A673 (cell line): ENCODE measurements around the gene HMX1. TPM values are rescaled to one million over a fixed set of nuclear protein-coding genes. Genes with fewer than 3 reads are reported as not detected.
A peak's percentile ranks its signal among the peaks of the same experiment; 100 is the strongest.

ENCODE experiments used
- BruUV-seq: library from RNA; stranded (reverse); fragments of 400-500 nt; replicated peaks from 2 replicates; lab custom pipeline; 2021; lab: Mats Ljungman, UMichigan
- CTCF ChIA-PET: fragments of 300-600 bp; sonication (Branson Sonifier 250); formaldehyde crosslinking; loops from one replicate; lab custom pipeline; 2022; ENCODE audit warnings: antibody characterized with exemption; lab: Charles Lee
- POLR2A ChIA-PET: fragments of 300-600 bp; sonication (Branson Sonifier 250); formaldehyde crosslinking; loops from one replicate; lab custom pipeline; 2022; ENCODE audit warnings: antibody characterized with exemption; ENCODE audit not compliant: low non-redundant PET; lab: Charles Lee
- DNase-seq: peaks from one replicate; pipeline ENCODE4 v3.0.0-alpha.2; 2015; ENCODE audit warnings: low spot score
- H3K27ac ChIP-seq: fragments of 200-600 bp; sonication (generic); 2 replicates; pipeline ENCODE4 v1.5.1; 2016; ENCODE audit warnings: mixed run types, low read depth, mild to moderate bottlenecking, mixed read lengths, antibody characterized with exemption, low read length; ENCODE audit not compliant: poor library complexity, severe bottlenecking
- H3K27me3 ChIP-seq: fragments of 200-600 bp; sonication (generic); replicated peaks from 2 replicates; pipeline ENCODE4 v1.6.1; 2017; ENCODE audit warnings: mixed run types, low read depth, mild to moderate bottlenecking, mixed read lengths, antibody characterized with exemption, low read length; ENCODE audit not compliant: insufficient read depth, poor library complexity
- H3K36me3 ChIP-seq: fragments of 200-600 bp; sonication (generic); 2 replicates; pipeline ENCODE4 v1.6.1; 2016; ENCODE audit warnings: mixed run types, mild to moderate bottlenecking, mixed read lengths, antibody characterized with exemption, low read length; ENCODE audit not compliant: insufficient read depth, poor library complexity, severe bottlenecking
- H3K4me1 ChIP-seq: fragments of 200-600 bp; sonication (generic); 2 replicates; pipeline ENCODE4 v1.6.1; 2017; ENCODE audit warnings: mixed run types, mild to moderate bottlenecking, mixed read lengths, antibody characterized with exemption, low read length; ENCODE audit not compliant: insufficient read depth, poor library complexity, severe bottlenecking
- H3K4me3 ChIP-seq: fragments of 200-600 bp; sonication (generic); 2 replicates; pipeline ENCODE4 v1.5.1; 2016; ENCODE audit warnings: low read depth, mixed run types, mild to moderate bottlenecking, mixed read lengths, low read length; ENCODE audit not compliant: poor library complexity, severe bottlenecking
- H3K9me3 ChIP-seq: fragments of 200-600 bp; sonication (generic); 2 replicates; pipeline ENCODE4 v1.6.1; 2016; ENCODE audit warnings: mixed run types, low read depth, mild to moderate bottlenecking, mixed read lengths, antibody characterized with exemption, low read length; ENCODE audit not compliant: poor library complexity, severe bottlenecking
- EZH2 ChIP-seq: fragments of 200-600 bp; sonication (generic); IDR thresholded peaks from 2 replicates; pipeline ENCODE4 v1.6.1; 2017; ENCODE audit warnings: borderline replicate concordance, low read depth, mild to moderate bottlenecking, mixed read lengths, antibody characterized with exemption, low read length; ENCODE audit not compliant: poor library complexity, severe bottlenecking
- intact Hi-C: fragments of 100-400 bp; cut with micrococcal nuclease; formaldehyde crosslinking; loops from one replicate; pipeline ENCODE4 v1.10.0; 2022; ENCODE audit not compliant: unreplicated experiment
- total RNA-seq: library from RNA; stranded (reverse); gene quantifications from 2 replicates; pipeline ENCODE4 v1.2.3, GENCODE V29; 2021
- TF ChIP-seq, protein P1 (sequence below): fragments of 300-800, 200-600 bp; sonication (generic); conservative IDR thresholded peaks from 2 replicates; pipeline ENCODE4 v1.5.1; 2017; ENCODE audit warnings: low read depth, mild to moderate bottlenecking, antibody characterized with exemption, low read length, moderate library complexity, mixed read lengths

The HMX1 gene
- total RNA-seq, 1 experiment from 2014 or later: 0.26 TPM

DNA sequence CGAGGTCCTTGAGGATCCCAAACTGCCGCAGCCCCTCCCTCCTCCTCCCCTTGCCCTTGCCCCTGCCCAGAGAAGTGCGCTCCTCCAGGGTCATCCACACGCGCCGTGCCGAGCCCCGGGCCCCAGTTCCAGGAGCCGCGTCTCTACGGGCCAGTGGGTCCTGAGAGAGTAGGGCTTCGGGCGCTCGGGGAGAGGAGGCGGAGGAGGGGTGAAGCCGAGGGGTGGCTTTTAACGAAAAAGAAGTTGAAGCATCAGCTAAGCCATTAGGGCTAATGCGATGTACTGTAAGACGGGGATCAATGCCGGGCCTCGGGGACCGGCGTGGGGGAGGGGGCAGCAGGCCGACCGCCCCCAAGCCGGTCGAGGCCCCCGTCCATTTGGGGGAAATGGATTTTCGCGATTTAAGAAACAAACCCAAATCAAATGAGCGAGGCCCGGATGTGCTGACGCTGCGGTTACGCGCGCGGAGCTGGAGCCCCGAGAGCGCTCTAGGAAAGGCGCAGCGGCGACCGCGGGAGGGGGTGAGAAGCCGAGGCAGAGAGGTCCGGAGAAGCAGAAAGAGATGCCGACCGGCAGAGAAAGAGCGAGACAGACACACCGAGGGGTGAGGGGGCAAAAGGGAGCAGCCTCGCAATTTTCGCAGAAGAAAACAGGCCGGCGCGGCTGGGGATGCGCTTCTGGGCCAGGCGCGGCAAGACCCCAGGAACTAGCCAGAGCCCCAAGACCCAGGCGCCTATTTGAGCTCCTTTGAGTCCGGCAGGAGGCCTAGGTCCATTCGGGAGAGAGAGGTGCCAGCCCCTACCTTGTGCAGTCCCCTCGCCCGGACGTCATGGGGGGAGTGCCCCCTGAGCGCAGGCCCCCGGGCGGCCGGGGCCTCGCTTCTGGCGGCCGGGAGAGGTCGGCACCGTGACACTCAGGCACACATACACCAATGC is 13.6 kb downstream of the HMX1 start:
- Histone ChIP-seq H3K4me3 (peak overlapping the region; percentile 23), H3K27me3 (peaks cover 89% of the 10 kb centered on the region), H3K4me1 (no peaks in the 10 kb centered on the region), H3K36me3 (no peaks in the 10 kb centered on the region), H3K9me3 (no peaks in the 10 kb centered on the region), H3K27ac (no peak overlapping the region)
- no TSS peak for BruUV-seq
- ChIA-PET CTCF (interaction anchor here (0.6 to 1.0 kb wide), 2 partner anchors 170 to 238 kb away, joined by 4 to 6 read pairs; no protein-coding TSS in a partner anchor), POLR2A (no interaction called here)
- peak; percentile 28 for DNase-seq
- TF ChIP-seq, protein P1, sequence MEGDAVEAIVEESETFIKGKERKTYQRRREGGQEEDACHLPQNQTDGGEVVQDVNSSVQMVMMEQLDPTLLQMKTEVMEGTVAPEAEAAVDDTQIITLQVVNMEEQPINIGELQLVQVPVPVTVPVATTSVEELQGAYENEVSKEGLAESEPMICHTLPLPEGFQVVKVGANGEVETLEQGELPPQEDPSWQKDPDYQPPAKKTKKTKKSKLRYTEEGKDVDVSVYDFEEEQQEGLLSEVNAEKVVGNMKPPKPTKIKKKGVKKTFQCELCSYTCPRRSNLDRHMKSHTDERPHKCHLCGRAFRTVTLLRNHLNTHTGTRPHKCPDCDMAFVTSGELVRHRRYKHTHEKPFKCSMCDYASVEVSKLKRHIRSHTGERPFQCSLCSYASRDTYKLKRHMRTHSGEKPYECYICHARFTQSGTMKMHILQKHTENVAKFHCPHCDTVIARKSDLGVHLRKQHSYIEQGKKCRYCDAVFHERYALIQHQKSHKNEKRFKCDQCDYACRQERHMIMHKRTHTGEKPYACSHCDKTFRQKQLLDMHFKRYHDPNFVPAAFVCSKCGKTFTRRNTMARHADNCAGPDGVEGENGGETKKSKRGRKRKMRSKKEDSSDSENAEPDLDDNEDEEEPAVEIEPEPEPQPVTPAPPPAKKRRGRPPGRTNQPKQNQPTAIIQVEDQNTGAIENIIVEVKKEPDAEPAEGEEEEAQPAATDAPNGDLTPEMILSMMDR: no peak
- TF ChIP-seq EZH2: peak; percentile 89
- intact Hi-C loops: no loop called here

DNA sequence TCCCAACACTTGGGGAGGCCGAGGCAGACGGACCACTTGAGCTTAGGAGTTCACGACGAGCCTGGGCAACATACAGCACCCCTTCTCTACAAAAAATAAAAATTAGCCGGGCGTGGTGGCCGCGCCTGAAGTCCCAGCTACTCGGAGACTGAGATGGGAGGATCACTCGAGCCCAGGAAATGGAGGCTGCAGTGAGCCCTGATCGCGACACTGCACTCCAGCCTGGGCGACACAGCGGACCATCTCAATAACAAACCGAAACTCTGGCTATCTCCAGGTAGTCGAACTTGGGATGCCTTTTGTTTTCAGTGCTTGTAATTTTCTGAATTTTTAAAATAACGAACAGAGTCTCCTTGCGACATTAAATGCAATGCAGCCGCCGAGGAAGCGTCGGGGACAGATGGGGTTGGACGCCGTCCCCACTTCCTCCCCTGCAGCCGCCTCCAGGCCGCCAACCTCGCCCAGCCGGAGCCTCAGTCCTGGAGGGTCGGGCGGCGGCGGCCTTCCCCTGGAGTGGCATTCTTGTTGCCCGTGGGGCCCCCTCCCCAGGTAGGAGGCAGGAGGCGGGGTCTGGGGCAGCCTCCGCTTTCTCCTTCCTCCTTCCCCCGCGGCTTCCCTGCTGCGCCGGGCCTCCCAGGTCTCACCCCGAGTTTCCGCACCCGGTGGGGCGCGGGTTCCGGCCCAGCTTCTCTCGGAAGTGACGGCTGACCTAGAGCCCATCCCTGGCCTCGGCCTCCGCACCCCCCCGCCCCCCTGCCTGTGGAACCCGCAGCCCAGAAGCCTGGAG is 14.6 kb downstream of the HMX1 start:
- DNase-seq: no peak
- Histone ChIP-seq H3K27me3 (peaks cover 79% of the 10 kb centered on the region), H3K27ac (no peak overlapping the region), H3K36me3 (no peaks in the 10 kb centered on the region), H3K4me1 (no peaks in the 10 kb centered on the region), H3K4me3 (peak overlapping the region; percentile 23), H3K9me3 (no peaks in the 10 kb centered on the region)
- TF ChIP-seq, protein P1: no peak
- TF ChIP-seq EZH2: peak; percentile 0
- POLR2A ChIA-PET: no interaction called here
- no TSS peak for BruUV-seq
- intact Hi-C loops: no loop called here
- CTCF ChIA-PET: no interaction called here

DNA sequence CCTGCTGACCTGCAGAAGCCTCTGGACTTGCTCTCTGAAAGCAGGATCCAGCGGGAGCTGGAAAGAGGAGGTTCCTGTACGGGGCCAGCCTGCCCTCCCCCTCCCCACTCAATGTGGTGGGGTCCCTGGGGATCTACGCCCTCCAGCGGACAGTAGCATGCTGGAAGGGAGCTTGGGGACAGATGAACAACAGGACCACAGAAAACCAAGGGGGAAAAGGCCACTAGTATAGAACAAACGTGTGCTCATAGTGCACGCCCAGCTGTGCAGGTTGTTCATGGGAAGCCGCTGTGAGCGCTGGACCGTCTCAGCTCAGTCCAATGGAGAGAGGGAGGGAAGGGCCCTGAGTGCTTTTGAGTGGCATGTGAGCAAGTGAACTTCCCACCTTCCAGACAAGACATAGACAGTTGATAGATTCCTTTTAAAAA is 15.8 kb downstream of the HMX1 start:
- H3K4me3 ChIP-seq: no peak overlapping the region
- H3K36me3 ChIP-seq: no peaks in the 10 kb centered on the region
- H3K9me3 ChIP-seq: no peaks in the 10 kb centered on the region
- intact Hi-C loops: no loop called here
- H3K27me3 ChIP-seq: peaks cover 68% of the 10 kb centered on the region
- BruUV-seq: no TSS peak
- DNase-seq: no peak
- H3K27ac ChIP-seq: no peak overlapping the region
- H3K4me1 ChIP-seq: no peaks in the 10 kb centered on the region
- ChIA-PET CTCF (no interaction called here), POLR2A (no interaction called here)
- TF ChIP-seq, protein P1: no peak
- no peak for TF ChIP-seq EZH2
